ENCODE measurements around the gene FUT7.

Gene FUT7

DNA sequence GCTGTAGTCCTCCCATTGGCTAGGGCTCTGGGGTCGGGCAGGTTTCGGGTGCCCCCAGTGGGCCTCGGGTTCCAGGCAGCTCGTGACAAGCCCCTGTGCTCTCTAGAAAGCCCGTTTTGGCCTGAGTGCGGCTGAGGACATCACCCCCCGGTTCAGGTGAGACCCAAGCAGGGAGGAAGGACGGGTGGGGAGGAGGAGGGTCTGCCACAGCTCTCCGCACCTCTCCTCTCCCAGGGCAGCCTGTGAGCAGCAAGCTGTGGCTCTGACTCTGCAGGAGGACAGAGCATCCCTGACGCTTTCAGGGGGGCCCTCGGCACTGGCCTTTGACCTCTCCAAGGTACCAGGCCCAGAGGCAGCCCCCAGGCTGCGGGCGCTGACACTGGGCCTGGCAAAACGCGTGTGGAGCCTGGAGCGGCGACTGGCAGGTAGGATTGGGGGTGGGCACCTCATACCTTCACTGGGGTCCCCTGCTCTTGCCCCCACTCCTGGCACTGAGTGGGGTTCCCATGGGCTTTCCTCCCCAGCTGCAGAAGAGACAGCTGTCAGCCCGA is 39.0 kb downstream of the FUT7 start:
- H3K9me3 ChIP-seq (ENCODE audit: control insufficient read depth, insufficient read depth, low read length) = peaks cover 4% of the 10 kb centered on the region; the same call in 1 of the 2 replicates
- H3K9ac ChIP-seq (ENCODE audit: low read depth, low read length) = peak overlapping the region; percentile 89
- no peaks in the 10 kb centered on the region for H3K36me3 ChIP-seq (ENCODE audit: insufficient read depth, low read length)
- H3K4me1 ChIP-seq (ENCODE audit: insufficient read depth, low read length) = peaks cover 4% of the 10 kb centered on the region; the same call in 1 of the 2 replicates

GRCh38 chr9:136991993-136992818 is 39.7 kb downstream of the FUT7 start, which contains the start of gene PAXX:
Gene PAXX, plus strand, starts transcription at chr9:136992422. Its CDS starts 22 bp downstream, at chr9:136992444.
- Histone ChIP-seq H3K4me1 (ENCODE audit: insufficient read depth, low read length) (peaks cover 2% of the 10 kb centered on the region; the same call in 1 of the 2 replicates), H3K9ac (ENCODE audit: low read depth, low read length) (peak within 1 kb of the TSS; percentile 89), H3K36me3 (ENCODE audit: insufficient read depth, low read length) (no peaks in the 10 kb centered on the region), H3K9me3 (ENCODE audit: control insufficient read depth, insufficient read depth, low read length) (peaks cover 4% of the 10 kb centered on the region; the same call in 1 of the 2 replicates)

DNA sequence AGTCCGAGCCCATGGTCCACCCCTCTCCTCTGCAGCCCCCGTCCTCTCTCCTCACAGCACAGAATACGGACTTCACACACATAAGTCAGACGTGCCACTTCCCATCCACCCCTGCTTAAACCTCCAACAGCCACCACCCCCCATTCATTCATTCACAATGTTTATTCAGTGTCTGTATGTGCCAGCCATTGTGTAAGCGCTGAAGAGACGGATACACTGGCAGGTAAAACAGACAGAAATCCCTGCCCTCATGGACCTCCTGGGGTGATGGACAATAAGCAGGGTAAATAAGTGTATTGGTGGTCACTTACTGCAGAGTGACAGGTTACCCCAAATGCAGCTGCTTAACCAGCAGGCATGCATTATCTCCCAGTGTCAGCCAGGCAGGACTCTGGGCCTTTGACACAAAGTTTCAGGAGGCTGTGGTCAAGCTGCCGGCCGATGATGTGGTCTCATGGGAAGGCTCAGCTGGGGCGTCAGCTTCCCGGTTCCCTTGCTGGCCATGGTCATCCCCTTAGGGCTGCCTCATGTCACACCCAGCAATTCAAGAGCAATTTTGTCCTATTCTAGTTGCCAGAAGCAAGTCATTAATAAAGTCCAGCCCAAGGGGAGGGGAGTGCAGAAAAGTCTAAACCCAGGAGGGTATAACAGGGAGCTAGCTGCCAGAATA is 41.5 kb downstream of the FUT7 start:
- Histone ChIP-seq H3K4me1 (ENCODE audit: insufficient read depth, low read length) (no peaks in the 10 kb centered on the region), H3K36me3 (ENCODE audit: insufficient read depth, low read length) (no peaks in the 10 kb centered on the region), H3K9ac (ENCODE audit: low read depth, low read length) (no peak overlapping the region), H3K9me3 (ENCODE audit: control insufficient read depth, insufficient read depth, low read length) (peaks cover 4% of the 10 kb centered on the region; the same call in 1 of the 2 replicates)

- Histone ChIP-seq H3K36me3 (ENCODE audit: insufficient read depth, low read length) (no peaks in the 10 kb centered on the region), H3K9ac (ENCODE audit: low read depth, low read length) (no peak overlapping the region), H3K9me3 (ENCODE audit: control insufficient read depth, insufficient read depth, low read length) (peaks cover 4% of the 10 kb centered on the region; the same call in 1 of the 2 replicates), H3K4me1 (ENCODE audit: insufficient read depth, low read length) (no peaks in the 10 kb centered on the region)
Measured at GRCh38 chr9:136988872-136989271, 43.0 kb downstream of the FUT7 start.

- Histone ChIP-seq H3K9me3 (ENCODE audit: control insufficient read depth, insufficient read depth, low read length) (peaks cover 4% of the 10 kb centered on the region; the same call in 1 of the 2 replicates), H3K4me1 (ENCODE audit: insufficient read depth, low read length) (no peaks in the 10 kb centered on the region), H3K9ac (ENCODE audit: low read depth, low read length) (peak overlapping the region; percentile 33; the same call in 1 of the 2 replicates), H3K36me3 (ENCODE audit: insufficient read depth, low read length) (no peaks in the 10 kb centered on the region)
Measured at GRCh38 chr9:136985853-136986252, 46.0 kb downstream of the FUT7 start.

- H3K9ac ChIP-seq (ENCODE audit: low read depth, low read length) = peak overlapping the region; percentile 47; the same call in 1 of the 2 replicates
- no peaks in the 10 kb centered on the region for H3K9me3 ChIP-seq (ENCODE audit: control insufficient read depth, insufficient read depth, low read length)
- H3K4me1 ChIP-seq (ENCODE audit: insufficient read depth, low read length) = no peaks in the 10 kb centered on the region
- H3K36me3 ChIP-seq (ENCODE audit: insufficient read depth, low read length) = no peaks in the 10 kb centered on the region
Measured at GRCh38 chr9:136985027-136985602, 46.8 kb downstream of the FUT7 start.

- Histone ChIP-seq H3K9me3 (ENCODE audit: control insufficient read depth, insufficient read depth, low read length) (no peaks in the 10 kb centered on the region), H3K4me1 (ENCODE audit: insufficient read depth, low read length) (no peaks in the 10 kb centered on the region), H3K36me3 (ENCODE audit: insufficient read depth, low read length) (no peaks in the 10 kb centered on the region), H3K9ac (ENCODE audit: low read depth, low read length) (peak overlapping the region; percentile 47; the same call in 1 of the 2 replicates)
Measured at GRCh38 chr9:136984464-136985026, 47.3 kb downstream of the FUT7 start.

DNA sequence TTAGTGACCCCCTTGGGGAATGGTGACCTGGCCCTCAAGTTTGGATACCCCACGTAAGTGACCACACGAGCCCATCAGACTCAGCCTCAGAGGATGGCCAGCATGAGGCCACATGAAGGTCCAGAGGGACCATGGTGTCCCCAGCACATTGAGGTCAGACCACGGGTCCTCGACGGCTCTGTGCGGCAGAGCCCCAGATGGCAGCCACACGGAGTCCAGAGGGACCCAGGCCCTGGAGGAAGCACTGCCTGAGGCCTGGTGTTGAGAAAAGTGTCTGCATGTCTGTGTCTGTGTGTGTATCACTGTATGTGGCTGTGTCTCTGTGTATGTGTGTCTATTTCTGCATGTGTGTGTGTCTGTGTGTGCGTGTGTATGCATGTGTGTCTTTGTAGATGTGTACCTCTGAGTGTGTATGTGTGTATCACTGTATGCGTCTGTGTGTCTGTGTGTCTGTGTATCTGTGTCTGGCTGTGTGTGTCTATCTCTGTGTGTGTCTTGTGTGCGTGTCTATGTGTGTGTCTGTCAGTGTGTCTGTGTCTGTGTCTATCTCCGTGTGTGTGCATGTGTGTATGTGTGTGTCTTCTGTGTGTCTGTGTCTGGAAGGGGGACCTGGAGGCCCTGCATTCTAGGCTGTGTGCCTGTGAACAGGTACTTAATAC is 48.1 kb downstream of the FUT7 start:
- H3K9me3 ChIP-seq (ENCODE audit: control insufficient read depth, insufficient read depth, low read length) = no peaks in the 10 kb centered on the region
- no peaks in the 10 kb centered on the region for H3K4me1 ChIP-seq (ENCODE audit: insufficient read depth, low read length)
- H3K36me3 ChIP-seq (ENCODE audit: insufficient read depth, low read length) = no peaks in the 10 kb centered on the region
- H3K9ac ChIP-seq (ENCODE audit: low read depth, low read length) = no peak overlapping the region

- Histone ChIP-seq H3K4me1 (ENCODE audit: insufficient read depth, low read length) (no peaks in the 10 kb centered on the region), H3K9ac (ENCODE audit: low read depth, low read length) (no peak overlapping the region), H3K9me3 (ENCODE audit: control insufficient read depth, insufficient read depth, low read length) (no peaks in the 10 kb centered on the region), H3K36me3 (ENCODE audit: insufficient read depth, low read length) (no peaks in the 10 kb centered on the region)
Measured at GRCh38 chr9:136983167-136983566, 48.7 kb downstream of the FUT7 start.

- no peaks in the 10 kb centered on the region; the same call in 1 of the 2 replicates for H3K4me1 ChIP-seq (ENCODE audit: insufficient read depth, low read length)
- H3K9ac ChIP-seq (ENCODE audit: low read depth, low read length) = no peak within 1 kb of the TSS
- no peaks in the 10 kb centered on the region for H3K36me3 ChIP-seq (ENCODE audit: insufficient read depth, low read length)
- no peaks in the 10 kb centered on the region for H3K9me3 ChIP-seq (ENCODE audit: control insufficient read depth, insufficient read depth, low read length)
Measured at GRCh38 chr9:136982232-136983051, 49.4 kb downstream of the FUT7 start, which contains the start of gene LCNL1. Gene LCNL1, plus strand, starts transcription at chr9:136982993. Its CDS starts 594 bp downstream, at chr9:136983587.

- Histone ChIP-seq H3K9ac (ENCODE audit: low read depth, low read length) (no peak overlapping the region), H3K36me3 (ENCODE audit: insufficient read depth, low read length) (no peaks in the 10 kb centered on the region), H3K9me3 (ENCODE audit: control insufficient read depth, insufficient read depth, low read length) (no peaks in the 10 kb centered on the region), H3K4me1 (ENCODE audit: insufficient read depth, low read length) (peaks cover 5% of the 10 kb centered on the region; the same call in 1 of the 2 replicates)
Measured at GRCh38 chr9:136981588-136982231, 50.2 kb downstream of the FUT7 start.

GRCh38 chr9:136980669-136981478 is 51.0 kb downstream of the FUT7 start:
- Histone ChIP-seq H3K4me1 (ENCODE audit: insufficient read depth, low read length) (peaks cover 5% of the 10 kb centered on the region; the same call in 1 of the 2 replicates), H3K36me3 (ENCODE audit: insufficient read depth, low read length) (no peaks in the 10 kb centered on the region), H3K9ac (ENCODE audit: low read depth, low read length) (no peak overlapping the region), H3K9me3 (ENCODE audit: control insufficient read depth, insufficient read depth, low read length) (no peaks in the 10 kb centered on the region)
